DMS153 (cell line): ENCODE results near the gene MRI1.
A peak's percentile ranks its signal among the peaks of the same experiment; 100 is the strongest.
"Not testable (repeated sequence)": the region's sequence is repeated elsewhere in the genome, so short reads cannot be mapped to it uniquely, and the experiment has no call there.

Source experiments
- DNase-seq: peaks from one replicate; lab custom pipeline; 2025; lab: John Stamatoyannopoulos, UW

MRI1 gene

DNA sequence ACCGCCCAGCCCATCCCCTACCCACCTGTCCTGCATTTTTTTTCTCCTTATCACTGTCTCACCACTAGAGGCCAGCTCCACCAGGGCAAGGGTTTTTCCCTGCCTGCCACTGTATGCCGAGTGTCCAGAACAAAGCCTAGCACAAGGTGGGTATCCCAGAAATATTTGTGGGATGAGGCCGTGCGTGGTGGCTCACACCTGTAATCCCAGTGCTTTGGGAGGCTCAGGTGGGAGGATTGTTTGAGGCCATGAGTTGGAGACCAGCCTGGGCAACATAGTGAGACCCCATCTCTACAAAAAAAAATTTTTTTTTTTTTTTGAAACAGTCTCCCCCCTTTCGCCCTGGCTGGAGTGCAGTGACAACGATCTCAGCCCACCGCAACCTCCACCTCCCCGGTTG is 2.9 kb upstream of the MRI1 start:
- no peak for DNase-seq

DNA sequence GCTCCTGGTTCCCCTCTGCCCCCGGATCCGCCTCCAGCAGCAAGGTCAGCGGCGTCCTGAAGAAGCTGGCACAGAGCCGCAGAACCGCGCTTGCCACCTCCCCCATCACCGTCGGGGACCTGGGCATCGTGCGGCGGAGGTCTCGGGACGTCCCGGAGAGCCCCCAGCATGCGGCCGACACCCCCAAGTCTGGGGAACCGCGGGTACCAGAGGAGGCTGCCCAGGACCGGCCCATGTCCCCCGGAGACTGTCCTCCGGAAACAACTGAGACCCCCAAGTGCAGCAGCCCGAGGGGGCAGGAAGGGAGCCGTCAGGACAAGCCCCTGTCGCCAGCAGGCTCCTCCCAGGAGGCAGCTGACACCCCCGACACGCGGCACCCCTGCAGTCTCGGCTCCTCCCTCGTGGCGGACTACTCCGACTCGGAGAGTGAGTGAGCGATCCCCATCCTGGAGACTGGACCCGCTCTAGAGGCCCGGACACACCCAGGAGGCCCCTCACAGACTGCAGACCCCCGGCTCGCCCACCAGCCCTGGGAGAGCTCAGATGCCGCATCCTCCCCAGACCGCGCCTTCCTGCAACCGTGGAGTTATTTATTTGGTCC is 1.6 kb upstream of the MRI1 start:
- DNase-seq, result no peak

DNA sequence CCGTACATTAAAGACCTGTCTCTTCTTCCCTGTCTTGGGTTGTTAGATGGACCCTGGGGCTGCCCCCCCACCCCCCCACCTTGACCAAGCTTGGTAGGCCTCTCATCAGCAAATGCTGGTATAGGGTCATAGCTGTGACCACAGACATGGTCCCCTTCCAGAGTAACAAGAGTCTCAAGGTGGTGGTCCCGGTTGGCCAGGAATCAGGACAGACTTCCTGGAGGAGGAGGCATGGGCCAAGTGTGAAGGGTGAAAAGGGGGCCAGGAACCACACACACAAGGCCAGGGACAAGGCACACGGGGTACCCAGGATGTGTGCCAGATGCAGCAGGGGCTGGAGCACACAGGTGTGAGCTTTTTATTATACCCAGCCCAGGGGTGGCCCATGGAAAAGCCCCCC is 1.1 kb upstream of the MRI1 start:
- no peak for DNase-seq

DNA sequence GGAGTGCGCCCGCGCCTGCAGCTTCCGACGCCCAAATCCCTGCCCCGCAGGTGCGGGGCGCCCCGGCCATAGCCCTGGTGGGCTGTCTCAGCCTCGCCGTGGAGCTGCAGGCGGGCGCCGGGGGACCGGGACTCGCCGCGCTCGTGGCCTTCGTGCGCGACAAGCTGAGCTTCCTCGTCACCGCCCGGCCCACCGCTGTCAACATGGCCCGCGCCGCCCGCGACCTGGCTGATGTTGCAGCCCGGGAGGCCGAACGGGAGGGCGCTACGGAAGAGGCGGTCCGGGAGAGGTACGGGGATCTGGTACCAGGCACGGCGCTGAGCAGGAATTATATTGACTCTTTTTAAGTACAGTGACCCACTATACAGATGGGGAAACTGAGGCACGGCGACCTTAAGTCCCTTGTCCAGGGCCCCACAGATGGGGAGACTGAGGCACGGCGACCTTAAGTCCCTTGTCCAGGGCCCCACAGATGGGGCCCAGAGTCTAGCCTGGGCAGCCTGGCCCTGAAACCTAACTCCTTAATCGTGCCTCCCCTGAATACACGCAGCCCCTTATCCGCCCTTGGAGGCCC is 586 bp downstream of the MRI1 start:
- no peak for DNase-seq

DNA sequence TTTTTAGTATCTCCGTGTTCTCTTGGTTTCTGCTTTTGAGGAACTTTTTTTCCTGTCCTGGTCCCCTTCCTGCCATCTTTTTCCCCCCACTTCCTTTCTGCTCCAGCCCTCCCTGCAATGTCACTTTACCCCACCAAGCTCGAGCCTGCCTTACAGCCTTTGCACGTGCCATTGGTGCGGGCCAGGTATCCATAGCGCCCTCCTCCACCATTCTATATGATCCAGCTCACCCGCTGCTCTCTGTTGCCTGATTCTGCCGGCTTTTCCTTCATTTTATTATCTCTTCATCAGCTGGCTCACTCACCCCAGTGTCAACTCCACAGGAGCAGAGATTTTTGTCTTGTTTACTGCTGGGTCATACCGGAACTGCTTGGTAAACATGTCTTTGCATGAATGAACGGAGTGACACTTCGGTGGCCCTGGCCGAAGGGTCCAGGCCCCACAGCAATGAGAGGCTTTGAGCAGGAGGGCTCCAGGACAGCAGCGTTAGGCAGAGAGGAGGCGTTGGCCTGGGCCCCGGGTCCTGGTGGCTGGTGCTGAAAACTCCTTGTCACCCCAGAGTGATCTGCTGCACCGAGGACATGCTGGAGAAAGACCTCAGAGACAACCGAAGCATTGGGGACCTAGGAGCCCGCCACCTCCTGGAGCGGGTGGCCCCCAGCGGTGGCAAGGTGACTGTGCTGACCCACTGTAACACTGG is 1.2 kb downstream of the MRI1 start:
- DNase-seq, result no peak

DNA sequence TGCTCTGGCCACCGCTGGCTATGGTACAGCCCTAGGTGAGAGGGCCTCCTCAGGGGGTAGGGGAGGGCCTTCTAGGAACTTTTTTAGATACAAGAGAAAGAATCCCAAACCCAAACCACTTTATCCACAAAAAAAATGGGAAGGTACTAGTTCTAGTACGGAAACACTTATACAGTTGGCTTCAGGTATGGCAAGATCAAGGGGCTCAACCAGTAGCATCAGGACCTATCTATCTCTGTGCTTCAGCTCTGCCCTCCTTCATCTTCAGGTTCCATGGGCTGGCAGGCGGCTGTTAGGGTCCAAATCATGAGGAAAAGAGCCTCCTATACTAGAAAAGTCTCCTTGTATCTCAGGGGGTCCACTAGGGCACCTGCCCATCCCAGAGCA is 1.8 kb downstream of the MRI1 start:
- DNase-seq, result no peak

DNA sequence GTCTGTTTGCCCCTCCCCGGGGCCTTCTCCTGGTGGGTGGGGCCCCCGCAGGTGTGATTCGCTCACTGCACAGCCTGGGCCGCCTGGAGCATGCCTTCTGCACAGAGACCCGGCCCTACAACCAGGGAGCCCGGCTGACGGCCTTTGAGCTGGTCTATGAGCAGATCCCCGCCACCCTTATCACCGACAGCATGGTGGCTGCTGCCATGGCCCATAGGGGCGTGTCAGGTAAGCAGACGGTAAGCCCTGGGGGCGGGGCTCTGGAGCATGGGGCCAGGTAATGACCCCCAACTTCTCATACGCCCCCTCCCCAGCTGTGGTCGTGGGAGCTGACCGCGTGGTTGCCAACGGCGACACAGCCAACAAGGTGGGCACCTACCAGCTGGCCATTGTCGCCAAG is 4.2 kb downstream of the MRI1 start:
- no peak for DNase-seq

DNA sequence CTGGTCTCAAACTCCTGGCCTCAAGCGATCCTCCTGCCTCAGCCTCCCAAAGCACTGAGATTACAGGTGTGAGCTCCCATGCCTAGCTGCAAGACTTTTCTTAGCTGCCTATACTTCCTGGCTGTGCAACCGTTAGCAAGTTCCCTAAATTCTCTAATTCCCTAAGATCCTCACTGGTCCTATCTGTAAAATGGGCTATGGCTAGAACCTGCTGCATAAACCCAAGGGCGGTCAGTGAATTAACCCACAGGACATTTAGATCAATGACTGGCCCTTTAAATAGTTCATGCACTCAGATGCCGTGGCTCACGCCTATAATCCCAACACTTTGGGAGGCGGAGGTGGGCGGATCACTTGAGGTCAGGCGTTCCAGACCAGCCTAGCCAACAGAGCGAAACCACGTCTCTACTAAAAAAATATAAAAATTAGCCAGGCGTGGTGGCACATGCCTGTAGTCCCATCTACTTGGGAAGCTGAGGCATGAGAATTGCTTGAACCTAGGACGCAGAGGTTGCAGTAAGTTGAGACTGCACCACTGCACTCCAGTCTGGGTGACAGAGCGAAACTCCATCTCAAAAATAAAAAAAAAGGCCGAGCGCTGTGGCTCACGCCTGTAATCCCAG is 5.8 kb downstream of the MRI1 start:
- DNase-seq, result no peak

DNA sequence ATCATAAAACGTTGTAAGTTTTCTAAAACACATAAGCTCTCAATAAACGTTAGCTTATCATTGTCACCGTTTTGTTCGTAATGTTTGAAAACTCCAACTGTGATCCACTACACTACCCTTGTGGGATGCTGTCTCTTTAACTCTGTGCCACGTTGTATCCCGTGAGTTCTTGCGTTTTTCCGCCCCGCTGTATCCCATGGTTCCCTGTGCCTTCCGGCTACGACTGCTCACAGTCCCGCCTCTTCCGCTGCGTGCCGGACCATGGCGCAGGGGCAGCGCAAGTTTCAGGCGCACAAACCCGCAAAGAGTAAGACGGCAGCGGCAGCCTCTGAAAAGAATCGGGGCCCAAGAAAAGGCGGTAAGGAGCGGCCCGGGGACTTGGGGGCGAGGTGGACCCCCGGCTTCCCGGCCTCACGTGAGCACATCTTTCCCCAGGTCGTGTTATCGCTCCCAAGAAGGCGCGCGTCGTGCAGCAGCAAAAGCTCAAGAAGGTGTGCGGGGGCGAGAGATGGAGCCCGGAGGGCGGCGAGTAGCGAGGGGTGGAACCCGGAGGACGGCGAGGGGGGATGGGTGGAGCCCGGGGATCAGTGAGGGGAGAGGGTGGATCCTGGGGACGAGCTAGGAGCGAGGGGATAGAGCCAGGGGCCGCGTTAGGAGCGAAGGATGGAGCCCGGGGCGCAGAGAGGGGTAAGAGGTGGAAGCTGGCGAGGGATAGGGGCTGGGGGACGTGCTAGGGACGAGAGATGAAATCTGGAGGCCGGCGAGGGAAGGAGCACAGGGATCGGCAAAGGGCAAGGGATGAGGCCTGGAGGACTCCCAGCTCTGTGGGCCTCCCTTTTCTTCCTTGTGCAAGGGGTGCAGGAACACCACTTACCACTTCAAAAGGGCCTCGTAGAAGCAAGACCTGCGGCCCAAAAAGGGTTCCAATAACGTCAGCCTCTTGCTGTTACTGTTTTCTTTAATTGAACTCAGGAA is 10.2 kb downstream of the MRI1 start, which contains the start of gene C19orf53:
Gene C19orf53, plus strand, starts transcription at position 240 of the 975 bp plus-strand sequence. Its CDS starts 22 bp downstream, at position 262.
- peak; percentile 86 for DNase-seq

DNA sequence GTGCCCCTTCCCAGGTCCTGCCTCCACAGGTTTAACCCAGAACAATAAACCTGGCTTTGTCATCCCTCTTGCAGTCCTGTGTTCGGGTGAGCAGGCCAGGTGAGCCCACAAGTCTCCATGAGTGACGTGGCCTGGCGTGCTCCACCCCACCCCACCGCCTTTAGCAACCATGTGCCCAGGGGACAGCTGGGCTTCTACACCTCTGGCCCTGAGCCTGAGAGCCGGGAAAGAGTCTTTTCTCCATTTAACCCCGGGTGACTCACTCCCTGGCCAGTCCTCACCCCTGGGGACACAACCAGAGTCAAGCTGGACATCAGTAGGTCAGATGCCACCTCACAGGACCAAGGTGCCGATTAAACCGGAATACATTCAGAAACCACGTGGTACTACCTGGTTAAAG is 14.1 kb downstream of the MRI1 start:
- no peak for DNase-seq

DNA sequence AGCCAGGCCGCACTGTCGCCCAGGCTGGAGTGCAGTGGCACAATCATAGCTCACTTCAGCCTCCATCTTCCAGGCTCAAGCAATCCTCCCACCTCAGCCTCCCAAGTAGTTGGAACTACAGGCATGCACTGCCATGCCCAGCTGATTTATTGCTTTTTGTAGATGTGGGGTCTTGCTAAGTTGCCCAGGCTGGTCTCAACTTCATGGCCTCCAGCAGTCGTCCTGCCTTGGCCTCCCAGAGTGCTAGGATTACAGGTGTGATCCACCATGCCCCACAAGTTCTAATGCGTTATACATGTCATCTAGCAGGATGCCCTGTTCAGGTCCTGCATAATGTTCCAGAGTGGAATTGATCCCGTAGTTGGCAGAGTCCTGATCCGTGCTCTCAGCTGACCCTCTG is 14.5 kb downstream of the MRI1 start:
- no peak for DNase-seq

DNA sequence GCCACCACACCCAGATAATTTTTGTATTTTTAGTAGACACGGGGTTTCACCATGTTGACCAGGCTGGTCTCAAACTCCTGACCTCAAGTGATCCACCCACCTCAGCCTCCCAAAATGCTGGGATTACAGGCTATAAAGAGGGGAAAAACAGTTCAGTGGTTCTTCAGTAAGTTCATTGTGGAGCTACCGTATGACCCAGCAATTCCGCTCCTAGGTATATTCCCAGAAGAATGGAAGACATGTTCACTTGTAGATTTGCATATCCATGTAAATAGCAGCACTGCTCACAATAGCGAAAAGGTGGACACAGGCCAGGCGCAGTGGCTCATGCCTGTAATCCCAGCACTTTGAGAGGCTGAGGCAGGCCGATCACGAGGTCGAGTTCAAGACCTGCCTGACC is 15.5 kb downstream of the MRI1 start:
- DNase-seq, result not testable (repeated sequence)

DNA sequence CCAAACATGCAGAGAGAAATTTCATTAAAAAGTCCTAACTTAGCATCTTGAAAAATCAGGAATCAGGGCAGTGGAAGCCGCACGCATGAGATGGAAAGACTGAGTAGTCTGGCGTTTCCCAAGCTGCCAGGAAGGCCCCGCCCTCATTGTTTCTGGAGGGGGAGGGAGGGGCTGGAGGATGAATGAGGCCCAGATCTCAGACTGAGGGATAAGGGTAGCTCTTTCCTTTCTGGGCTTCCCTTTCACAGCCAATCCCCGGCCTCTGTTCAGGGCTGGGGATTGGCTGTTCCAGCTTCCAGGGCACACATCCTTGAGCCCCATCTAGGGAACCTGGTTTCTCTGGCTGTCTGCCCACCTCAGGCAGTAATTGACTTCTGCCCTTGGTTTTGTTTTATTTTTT is 17.2 kb downstream of the MRI1 start:
- peak; percentile 47 for DNase-seq

DNA sequence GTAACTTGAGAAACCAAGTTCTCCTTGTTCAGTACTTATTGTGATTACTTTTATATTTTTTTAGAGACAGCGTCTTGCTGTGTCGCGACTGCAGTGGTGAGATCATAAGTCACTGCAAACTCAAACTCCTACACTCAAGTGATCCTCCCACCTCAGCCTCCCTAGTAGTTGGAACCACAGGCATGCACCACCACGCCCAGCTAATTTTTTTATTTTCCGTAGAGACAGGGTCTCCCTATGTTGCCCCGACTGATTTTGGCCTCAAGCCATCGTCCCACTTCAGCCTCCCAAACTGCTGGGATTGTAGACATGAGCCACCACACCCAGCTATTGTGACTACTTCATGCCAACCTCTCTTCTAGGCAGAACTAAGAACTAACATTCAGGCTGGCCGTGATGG is 18.2 kb downstream of the MRI1 start:
- DNase-seq, result no peak

DNA sequence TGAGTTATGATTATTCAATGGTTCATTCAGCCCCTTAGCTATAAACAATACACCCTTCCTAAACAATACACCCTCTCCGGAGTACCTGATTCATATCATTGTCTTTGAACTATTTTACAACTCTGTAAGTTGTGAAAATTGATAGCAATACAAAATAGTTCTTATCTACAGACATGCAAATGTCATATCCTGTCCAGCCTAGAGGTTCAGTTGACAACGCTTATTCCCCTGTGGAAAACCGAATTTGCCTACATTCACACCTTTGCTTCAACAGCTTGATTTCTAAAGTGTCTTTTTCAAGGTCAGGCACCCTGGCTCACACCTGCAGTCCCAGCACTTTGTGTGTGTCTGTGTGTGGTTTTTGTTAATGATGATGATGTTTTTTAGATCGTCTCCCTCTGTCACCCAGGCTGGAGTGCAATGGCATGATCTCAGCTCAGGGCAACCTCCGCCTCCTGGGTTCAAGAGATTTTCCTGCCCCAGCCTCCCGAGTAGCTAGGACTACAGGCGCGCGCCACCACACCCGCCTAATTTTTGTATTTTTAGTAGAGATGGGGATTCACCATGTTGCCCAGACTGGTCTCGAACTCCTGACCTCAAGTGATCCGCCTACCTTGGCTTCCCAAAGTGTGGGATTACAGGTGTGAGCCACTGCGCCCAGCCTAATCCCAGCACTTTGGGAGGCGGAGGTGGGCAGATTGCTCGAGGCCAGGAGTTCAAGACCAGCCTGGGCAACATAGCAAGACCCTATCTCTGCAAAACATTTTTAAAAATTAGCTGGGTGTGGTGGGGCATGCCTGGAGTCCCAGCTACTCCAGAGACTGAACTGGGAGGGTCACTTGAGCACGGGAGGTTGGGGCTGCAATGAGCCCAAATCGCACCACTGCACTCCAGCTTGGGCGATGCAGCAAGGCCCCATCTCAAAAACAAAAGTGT is 19.5 kb downstream of the MRI1 start:
- no peak for DNase-seq

DNA sequence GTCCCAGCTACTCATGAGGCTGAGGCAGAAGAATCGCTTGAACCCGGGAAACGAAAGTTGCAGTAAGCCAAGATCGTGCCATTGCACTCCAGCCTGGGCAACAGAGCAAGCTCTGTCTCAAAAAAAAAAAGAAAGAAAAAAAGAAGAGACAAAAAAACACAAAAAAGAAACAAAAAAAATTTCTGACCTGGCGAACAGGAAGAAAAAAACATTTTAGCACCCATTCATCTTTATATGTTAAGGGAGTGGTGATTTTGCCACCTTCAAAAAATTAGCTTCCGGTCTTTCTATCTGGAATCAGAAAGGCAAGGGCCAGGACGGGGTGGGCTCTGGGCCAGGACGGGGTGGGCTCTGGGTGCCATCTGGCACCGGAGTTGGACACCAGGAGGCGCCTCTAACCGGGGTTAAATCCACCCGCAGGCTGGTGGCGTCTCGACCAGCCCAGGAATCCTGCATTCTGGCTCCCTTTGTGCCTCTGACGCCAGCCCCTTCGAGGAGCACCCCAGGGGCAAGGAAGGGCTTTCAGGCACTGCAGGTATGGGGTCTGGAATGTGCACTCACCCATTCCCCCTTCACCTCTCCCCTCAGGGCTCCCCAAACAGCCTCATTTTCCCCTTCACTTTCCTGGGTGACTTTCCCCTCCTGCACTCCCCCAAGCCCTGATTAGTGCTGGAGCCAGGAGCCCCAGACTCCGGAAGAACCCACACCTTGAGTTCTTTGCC is 20.6 kb downstream of the MRI1 start:
- no peak for DNase-seq

DNA sequence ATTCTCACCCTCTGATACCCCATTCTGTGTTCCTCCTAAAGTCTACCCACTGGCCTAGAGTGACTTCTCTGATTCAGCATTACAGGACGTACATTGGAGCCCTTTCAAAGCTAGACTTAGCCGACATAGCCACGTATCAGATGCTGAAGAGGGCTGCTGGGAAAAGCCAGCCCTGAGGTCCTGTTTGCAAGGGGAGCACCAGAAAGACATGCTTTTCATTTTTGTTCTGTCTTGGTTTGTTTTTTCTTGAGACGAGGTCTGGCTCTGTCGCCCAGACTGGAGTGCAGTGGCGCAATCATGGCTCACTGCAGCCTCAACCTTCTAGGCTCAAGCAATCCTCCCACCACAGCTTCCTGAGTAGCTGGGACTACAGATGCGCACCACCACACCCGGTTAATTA is 24.7 kb downstream of the MRI1 start:
- DNase-seq, result no peak

DNA sequence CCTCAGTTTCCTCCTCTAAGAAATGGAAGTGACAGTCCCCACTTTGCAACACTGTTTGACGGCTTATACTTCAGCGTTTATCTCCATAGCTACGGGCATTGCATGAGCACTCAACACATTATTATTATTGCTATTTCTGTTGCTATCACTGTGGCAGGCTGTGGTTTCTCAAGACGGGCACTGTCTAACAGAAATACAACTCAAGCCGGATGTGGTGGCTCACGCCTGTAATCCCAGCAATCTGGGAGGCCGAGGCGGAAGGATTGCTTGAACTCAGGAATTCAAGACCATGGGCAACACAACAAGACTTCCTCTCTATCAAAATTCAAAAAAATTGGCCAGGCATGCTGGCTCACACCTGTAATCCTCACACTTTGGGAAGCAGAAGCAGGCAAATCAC is 26.0 kb downstream of the MRI1 start:
- DNase-seq, result no peak

DNA sequence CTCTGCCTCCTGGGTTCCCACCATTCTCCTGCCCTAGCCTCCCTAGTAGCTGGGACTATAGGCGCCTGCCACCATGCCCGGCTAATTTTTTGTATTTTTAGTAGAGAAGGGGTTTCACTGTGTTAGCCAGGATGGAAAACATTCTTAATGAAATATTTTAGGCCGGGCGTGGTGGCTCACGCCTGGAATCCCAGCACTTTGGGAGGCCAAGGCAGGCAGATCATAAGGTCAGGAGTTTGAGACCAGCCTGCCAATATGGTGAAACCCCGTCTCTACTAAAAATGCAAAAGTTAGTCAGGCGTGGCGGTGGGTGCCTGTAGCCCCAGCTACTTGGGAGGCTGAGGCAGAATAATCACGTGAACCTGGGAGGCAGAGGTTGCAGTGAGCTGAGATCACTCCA is 29.0 kb downstream of the MRI1 start:
- DNase-seq, result not testable (repeated sequence)

DNA sequence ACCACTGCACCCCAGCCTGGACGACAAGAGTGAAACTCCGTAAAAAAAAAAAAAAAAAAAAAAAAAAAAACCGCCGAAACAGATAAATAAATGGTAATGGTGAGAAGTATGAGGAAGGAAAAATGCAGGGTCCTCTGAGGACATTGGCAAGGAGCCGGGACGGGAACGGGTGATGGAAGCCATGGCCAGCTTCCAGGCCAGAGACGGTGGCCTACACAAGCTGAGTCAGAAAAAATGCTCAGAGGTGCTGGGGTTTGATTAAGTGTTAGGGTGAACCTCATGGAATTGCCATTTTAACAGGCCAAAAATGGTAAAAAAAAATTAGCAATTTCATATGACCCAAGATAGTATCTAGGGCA is 30.1 kb downstream of the MRI1 start:
- DNase-seq, result no peak
